ENCODE data around the gene HDAC4. TPM values are rescaled to one million over a fixed set of nuclear protein-coding genes. Genes with fewer than 3 reads are reported as not detected.

HDAC4 gene
- total and polyA plus RNA-seq, 2 of the 8 experiments (the other 6 are each of a cell fraction or from before 2014, with no cell fraction given) = 15.4 to 31.5 TPM

- Histone ChIP-seq H2BK5ac (ENCODE audit: low read depth, low read length) (no peak overlapping the region), H4K91ac (replicated peaks; ENCODE audit: insufficient read length, low read length) (no peak overlapping the region), H4K5ac (ENCODE audit: insufficient read length, low read depth, low read length) (no peak overlapping the region), H3K4me2 (ENCODE audit: insufficient read depth in 1 of 2, low read depth in 2 of 2, low read length in 2 of 2) (no peak overlapping the region), H2BK20ac (ENCODE audit: low read length) (no peak overlapping the region), H3K36me3 (ENCODE audit: control insufficient read depth in 2 of 4, insufficient read depth in 4 of 4, low read length in 3 of 4) (peaks cover 0 to 5% (median 1%) of the 10 kb centered on the region in 4 experiments; a peak in 4 of 8 replicates), H3K9ac (replicated peaks in 1 of 4; ENCODE audit: extremely low read depth in 1 of 4, low read depth in 3 of 4, low read length in 3 of 4) (no peak overlapping the region), H2AK5ac (ENCODE audit: low read depth, low read length) (no peak overlapping the region), H3K56ac (replicated peaks; ENCODE audit: insufficient read length, low read depth, low read length) (no peak overlapping the region), H2BK120ac (replicated peaks; ENCODE audit: low read depth, low read length) (no peak overlapping the region), H3K18ac (ENCODE audit: extremely low read depth, low read length) (no peak overlapping the region), H3K14ac (ENCODE audit: insufficient read length) (no peak overlapping the region), H2BK12ac (ENCODE audit: low read depth, low read length) (no peak overlapping the region), H2BK15ac (ENCODE audit: low read length) (no peak overlapping the region), H4K8ac (ENCODE audit: extremely low read depth, insufficient read depth, low read length) (no peak overlapping the region), H3K4me3 (ENCODE audit: extremely low read depth in 1 of 4, insufficient read depth in 2 of 4, low read depth in 3 of 4, low read length in 4 of 4) (no peak overlapping the region), H3K9me3 (ENCODE audit: insufficient read depth in 2 of 2, low read depth in 1 of 2, low read length in 1 of 2) (no peaks in the 10 kb centered on the region), H3K79me1 (ENCODE audit: low read depth, low read length) (no peaks in the 10 kb centered on the region), H3K4ac (replicated peaks; ENCODE audit: insufficient read length, low read depth, low read length) (no peak overlapping the region), H3K23me2 (ENCODE audit: low read depth, low read length) (no peaks in the 10 kb centered on the region), H3K23ac (ENCODE audit: insufficient read length) (no peak overlapping the region), H4K20me1 (replicated peaks in 1 of 2; ENCODE audit: control insufficient read depth in 1 of 2, insufficient read depth in 2 of 2, low read length in 2 of 2) (peaks cover 0 to 7% of the 10 kb centered on the region in 2 experiments), H3K79me2 (ENCODE audit: control insufficient read depth in 1 of 2, insufficient read depth in 2 of 2, low read length in 2 of 2) (no peaks in the 10 kb centered on the region), H3K27ac (ENCODE audit: low read depth, low read length) (no peak overlapping the region), H3K27me3 (replicated peaks in 1 of 4; ENCODE audit: control insufficient read depth in 3 of 4, extremely low read depth in 1 of 4, insufficient read depth in 3 of 4, low read length in 3 of 4) (no peaks in the 10 kb centered on the region), H2AFZ (ENCODE audit: low read length) (no peak overlapping the region), H3K4me1 (replicated peaks in 1 of 4; ENCODE audit: control insufficient read depth in 3 of 4, insufficient read depth in 4 of 4, low read length in 3 of 4) (no peaks in the 10 kb centered on the region; a peak in 1 of 7 replicates)
- 87% methylated on average over 8 of the region's 8 CpGs; no CpG with 5 or more reads in 1 of the 2 experiments for whole genome bisulfite sequencing, 2 experiments (ENCODE audit: extremely low coverage in 1 of 2, insufficient coverage in 1 of 2, insufficient read length in 1 of 2, insufficient replicate concordance in 2 of 2, low coverage in 1 of 2, low lambda C conversion rate in 2 of 2, missing lambda C conversion rate in 1 of 2)
- POLR2A ChIA-PET (ENCODE audit: partially characterized antibody) = no interaction called here
- no peak for FAIRE-seq
- TF ChIP-seq SIN3A (conservative IDR thresholded peaks at IDR 0.05 in 1 of 2, IDR thresholded peaks at IDR 0.05 in 1 of 2; ENCODE audit: low read depth in 1 of 2, low read length in 2 of 2) = no peak
- no peak for TF ChIP-seq KDM5A (IDR thresholded peaks at IDR 0.05; ENCODE audit: low read length)
- no peak for TF ChIP-seq CTCF (IDR thresholded peaks at IDR 0.05; ENCODE audit: control extremely low read depth in 1 of 3, insufficient read depth in 1 of 3, low read depth in 1 of 3, low read length in 3 of 3)
- TF ChIP-seq RAD21 (IDR thresholded peaks at IDR 0.05 in 1 of 2, conservative IDR thresholded peaks at IDR 0.05 in 1 of 2; ENCODE audit: low read depth in 2 of 2, low read length in 2 of 2) = no peak
- no peak for TF ChIP-seq RBBP5 (IDR thresholded peaks at IDR 0.05; ENCODE audit: borderline replicate concordance, low read depth, low read length)
- no peak for TF ChIP-seq TEAD4 (IDR thresholded peaks at IDR 0.05; ENCODE audit: low read depth, low read length)
- no peak for TF ChIP-seq CHD1 (IDR thresholded peaks at IDR 0.05; ENCODE audit: low read depth, low read length)
- no peak for TF ChIP-seq RFX5 (IDR thresholded peaks at IDR 0.05; ENCODE audit: borderline replicate concordance, low read depth, low read length)
- no peak for TF ChIP-seq BRCA1 (IDR thresholded peaks at IDR 0.05; ENCODE audit: low read depth, low read length)
- TF ChIP-seq TAF7 (optimal IDR thresholded peaks at IDR 0.05; ENCODE audit: borderline replicate concordance, low read depth, low read length) = no peak
- no peak for TF ChIP-seq POLR2A (IDR thresholded peaks at IDR 0.05; ENCODE audit: control extremely low read depth in 1 of 2, low read depth in 2 of 2, low read length in 2 of 2)
- no peak for DNase-seq (ENCODE audit: low read depth in 1 of 2, low spot score in 2 of 2)
- CTCF ChIA-PET (ENCODE audit: partially characterized antibody) = interaction anchor here (1.1 to 1.9 kb wide), 3 partner anchors 15 to 31 kb away, joined by 3 to 6 read pairs (median 4); no protein-coding TSS in a partner anchor
These were observed 287.2 kb downstream of the HDAC4 start for GRCh38 chr2:239113615-239114014.

Measured in H1 (cell line).